ENCODE results near the gene VCAN. TPM values are rescaled to one million over a fixed set of nuclear protein-coding genes. Genes with fewer than 3 reads are reported as not detected.
A peak's percentile ranks its signal among the peaks of the same experiment; 100 is the strongest.

The VCAN gene
- total RNA-seq, 1 donor from 2014 or later, result 269 TPM

- DNase-seq (ENCODE audit: low spot score in 2 of 2) (no peak), FAIRE-seq (no peak)
Observed at GRCh38 chr5:83464261-83464660, 7.3 kb upstream of the VCAN start.

- no peak for FAIRE-seq
- DNase-seq (ENCODE audit: low spot score in 2 of 2), result no peak
Observed at GRCh38 chr5:83467371-83468035, 4.0 kb upstream of the VCAN start.

- no peak for FAIRE-seq
- DNase-seq (ENCODE audit: low spot score in 2 of 2), result no peak
Observed at GRCh38 chr5:83469075-83469474, 2.5 kb upstream of the VCAN start.

GRCh38 chr5:83470526-83471404, 779 bp upstream of the VCAN start:
- FAIRE-seq, result no peak

GRCh38 chr5:83472213-83472507, 616 bp downstream of the VCAN start:
- no peak for FAIRE-seq
- DNase-seq (ENCODE audit: low spot score in 2 of 2), result no peak

More at GRCh38 chr5:83470526-83471404, 779 bp upstream of the VCAN start:
- no peak for DNase-seq (ENCODE audit: low spot score in 2 of 2)

GRCh38 chr5:83472508-83473345, 1.2 kb downstream of the VCAN start:
- no peak for FAIRE-seq
- DNase-seq (ENCODE audit: low spot score in 2 of 2), result peak; percentile 38

- peak; percentile 81 to 84 for DNase-seq (ENCODE audit: low spot score in 2 of 2)
- no peak for FAIRE-seq
Observed at GRCh38 chr5:83473346-83474160, 2.0 kb downstream of the VCAN start.

GRCh38 chr5:83474161-83474796, 2.7 kb downstream of the VCAN start:
- no peak for FAIRE-seq
- peak; percentile 53 to 60 for DNase-seq (ENCODE audit: low spot score in 2 of 2)

- no peak for DNase-seq (ENCODE audit: low spot score in 2 of 2)
- no peak for FAIRE-seq
Observed at GRCh38 chr5:83474991-83475390, 3.4 kb downstream of the VCAN start.

GRCh38 chr5:83475391-83475863, 3.9 kb downstream of the VCAN start:
- no peak for DNase-seq (ENCODE audit: low spot score in 2 of 2)
- no peak for FAIRE-seq

- FAIRE-seq (no peak), DNase-seq (ENCODE audit: low spot score in 2 of 2) (no peak)
Observed at GRCh38 chr5:83475935-83476814, 4.6 kb downstream of the VCAN start.

- no peak for FAIRE-seq
- DNase-seq (ENCODE audit: low spot score in 2 of 2), result no peak
Observed at GRCh38 chr5:83482961-83483360, 11.4 kb downstream of the VCAN start.

GRCh38 chr5:83484294-83484693, 12.8 kb downstream of the VCAN start:
- DNase-seq (ENCODE audit: low spot score in 2 of 2) (no peak), FAIRE-seq (no peak)

GRCh38 chr5:83485842-83486241, 14.3 kb downstream of the VCAN start:
- DNase-seq (ENCODE audit: low spot score in 2 of 2), result no peak
- FAIRE-seq, result no peak

GRCh38 chr5:83487155-83487554, 15.6 kb downstream of the VCAN start:
- DNase-seq (ENCODE audit: low spot score in 2 of 2) (no peak), FAIRE-seq (no peak)

- DNase-seq (ENCODE audit: low spot score in 2 of 2), result no peak
Observed at GRCh38 chr5:83488271-83488670, 16.7 kb downstream of the VCAN start.

GRCh38 chr5:83488821-83489220, 17.3 kb downstream of the VCAN start:
- DNase-seq (ENCODE audit: low spot score in 2 of 2), result no peak
- no peak for FAIRE-seq

More at GRCh38 chr5:83488271-83488670, 16.7 kb downstream of the VCAN start:
- no peak for FAIRE-seq

- no peak for FAIRE-seq
- no peak for DNase-seq (ENCODE audit: low spot score in 2 of 2)
Observed at GRCh38 chr5:83490203-83490602, 18.7 kb downstream of the VCAN start.

- no peak for DNase-seq (ENCODE audit: low spot score in 2 of 2)
- FAIRE-seq, result no peak
Observed at GRCh38 chr5:83492331-83492730, 20.8 kb downstream of the VCAN start.
